HepG2 (cell line): ENCODE measurements around the gene HDHD3. TPM values are rescaled to one million over a fixed set of nuclear protein-coding genes. Genes with fewer than 3 reads are reported as not detected.

Experiments
- ATAC-seq: fragments of 200-7000 bp; cut with Tn5 transposase; 3 replicates; pipeline ENCODE4 v1.9.1; 2020; ENCODE audit warnings: mild to moderate bottlenecking, moderate library complexity
- BruUV-seq: library from RNA; stranded (reverse); fragments of 400-500 nt; replicated peaks from 2 replicates; lab custom pipeline; 2021; lab: Mats Ljungman, UMichigan
- CTCF ChIA-PET: fragments of 300-600 bp; formaldehyde crosslinking; extraction: SDS; loops from one replicate; lab custom pipeline; 2021; ENCODE audit warnings: low total read pairs, inconsistent platforms, low intra/inter-chr PET ratio; lab: Yijun Ruan, JAX
- POLR2A ChIA-PET: fragments of 350-600 bp; sonication (Branson Sonifier 250); formaldehyde crosslinking; loops from one replicate; lab custom pipeline; 2020; ENCODE audit warnings: antibody characterized with exemption, inconsistent platforms; lab: Yijun Ruan, JAX
- DNase-seq: peaks from one replicate; pipeline ENCODE4 v3.0.0-alpha.2; 2015; ENCODE audit warnings: low spot score
- FAIRE-seq: peaks from 3 replicates; lab custom pipeline; 2011; peaks lifted over from hg19 to GRCh38; lab: Jason Lieb, UNC
- H2AFZ ChIP-seq: one replicate; pipeline ENCODE4 v1.6.1; 2011; ENCODE audit warnings: low read length, inconsistent platforms
- H3K27ac ChIP-seq: fragments of 300-600 bp; 3 replicates; pipeline ENCODE4 v1.8.0; 2011; ENCODE audit warnings: mixed run types, mild to moderate bottlenecking, mixed read lengths, low read length, inconsistent platforms; ENCODE audit not compliant: insufficient read depth; ENCODE audit errors: extremely low read length
- H3K27me3 ChIP-seq, 2 experiments: fragments of 200-600 bp in 1 of 2; 2 replicates in 1 of 2; 3 replicates in 1 of 2; pipeline versions ENCODE4 v1.6.0 to v1.8.0; 2011; ENCODE audit warnings: low read length in 2 of 2, mild to moderate bottlenecking in 2 of 2, moderate library complexity in 2 of 2, inconsistent platforms in 1 of 2; ENCODE audit not compliant: insufficient read depth in 2 of 2, control insufficient read depth in 1 of 2
- H3K36me3 ChIP-seq, 2 experiments: fragments of 200-600 bp in 1 of 2; replicated peaks in 1 of 2; 2 replicates in 1 of 2; 3 replicates in 1 of 2; pipeline versions ENCODE4 v1.5.1 to v1.8.0; 2011; ENCODE audit warnings: low read length in 2 of 2, inconsistent platforms in 1 of 2; ENCODE audit not compliant: insufficient read depth in 2 of 2, control insufficient read depth in 1 of 2
- H3K4me1 ChIP-seq: 2 replicates; pipeline ENCODE4 v1.5.1; 2012; ENCODE audit warnings: low read length, inconsistent platforms; ENCODE audit not compliant: insufficient read depth
- H3K4me2 ChIP-seq: 2 replicates; pipeline ENCODE4 v1.6.0; 2011; ENCODE audit warnings: low read depth, low read length, inconsistent platforms
- H3K4me3 ChIP-seq, 3 experiments: fragments of 200-600 bp in 1 of 3; sonication (generic), shearing (Covaris generic) in 1 of 3; replicated peaks in 1 of 3; 2 replicates each; pipeline ENCODE4 v1.5.1; 2011 to 2016; ENCODE audit warnings: low read length in 3 of 3, inconsistent platforms in 2 of 3, low read depth in 2 of 3, mild to moderate bottlenecking in 2 of 3, control low read depth in 1 of 3, mixed read lengths in 1 of 3; ENCODE audit not compliant: insufficient read depth in 1 of 3
- H3K79me2 ChIP-seq: one replicate; pipeline ENCODE4 v1.6.1; 2011; ENCODE audit warnings: low read length, inconsistent platforms; ENCODE audit not compliant: insufficient read depth
- H3K9ac ChIP-seq: 2 replicates; pipeline ENCODE4 v1.6.0; 2011; ENCODE audit warnings: mild to moderate bottlenecking, low read depth, low read length, inconsistent platforms; ENCODE audit not compliant: insufficient read depth
- H3K9me3 ChIP-seq: 2 replicates; pipeline ENCODE4 v1.5.1; 2012; ENCODE audit warnings: mild to moderate bottlenecking, low read length
- H4K20me1 ChIP-seq: 2 replicates; pipeline ENCODE4 v1.6.0; 2011; ENCODE audit warnings: inconsistent platforms, mild to moderate bottlenecking, low read length, moderate library complexity; ENCODE audit not compliant: insufficient read depth
- ATF7-NPFF ChIP-seq: sonication (generic); formaldehyde crosslinking; IDR thresholded peaks from 2 replicates; pipeline ENCODE4 v1.8.1; 2023; ENCODE audit warnings: mild to moderate bottlenecking, low read depth, missing genetic modification reagents, moderate library complexity
- CBX2 ChIP-seq, 2 experiments: fragments of 200-600 bp in 1 of 2; sonication (generic); formaldehyde crosslinking in 1 of 2; IDR thresholded peaks; 2 replicates each; pipeline versions ENCODE4 v1.7.0 to v1.8.1; 2018 to 2022; ENCODE audit warnings: low read depth in 2 of 2, low read length in 1 of 2, mild to moderate bottlenecking in 1 of 2, missing genetic modification reagents in 1 of 2
- CREM ChIP-seq, 2 experiments: sonication (generic) in 1 of 2; formaldehyde crosslinking in 1 of 2; IDR thresholded peaks; 2 replicates each; pipeline versions ENCODE4 v1.4.0 to v1.6.1; 2016 to 2020; ENCODE audit warnings: antibody characterized with exemption in 1 of 2, mild to moderate bottlenecking in 1 of 2, missing genetic modification reagents in 1 of 2
- FOXM1 ChIP-seq: sonication (generic); formaldehyde crosslinking; IDR thresholded peaks from 2 replicates; pipeline ENCODE4 v1.5.0; 2020; ENCODE audit warnings: missing genetic modification reagents
- HES4 ChIP-seq: sonication (generic); formaldehyde crosslinking; IDR thresholded peaks from 2 replicates; pipeline ENCODE4 v1.9.0; 2021; ENCODE audit warnings: mild to moderate bottlenecking, missing genetic modification reagents, borderline replicate concordance
- HNRNPH1 ChIP-seq: fragments of 200-400 bp; formaldehyde crosslinking; optimal IDR thresholded peaks from 2 replicates; pipeline ENCODE3; 2017; ENCODE audit warnings: mild to moderate bottlenecking, low read depth, low read length
- ISX ChIP-seq: sonication (generic); formaldehyde crosslinking; conservative IDR thresholded peaks from 2 replicates; pipeline ENCODE4 v1.5.0; 2020; ENCODE audit warnings: missing genetic modification reagents
- RCOR2 ChIP-seq: IDR thresholded peaks from 2 replicates; pipeline ENCODE4 v1.6.1; 2016; ENCODE audit warnings: missing biosample characterization, missing genetic modification reagents
- TGIF2 ChIP-seq: IDR thresholded peaks from 2 replicates; pipeline ENCODE4 v1.6.1; 2016; ENCODE audit warnings: control low read depth, missing compliant biosample characterization
- U2AF1 ChIP-seq: fragments of 200-400 bp; formaldehyde crosslinking; optimal IDR thresholded peaks from 2 replicates; pipeline ENCODE3; 2017; ENCODE audit warnings: mild to moderate bottlenecking, low read depth, low read length
- ZC3H13 ChIP-seq: sonication (generic); formaldehyde crosslinking; IDR thresholded peaks from 2 replicates; pipeline ENCODE4 v1.8.1; 2023; ENCODE audit warnings: mild to moderate bottlenecking, missing genetic modification reagents, moderate library complexity
- ZNF607 ChIP-seq: sonication (generic); formaldehyde crosslinking; IDR thresholded peaks from 2 replicates; pipeline ENCODE4 v1.5.1; 2020; ENCODE audit warnings: missing genetic modification reagents, mild to moderate bottlenecking, borderline replicate concordance
- ZNF629 ChIP-seq: sonication (generic); formaldehyde crosslinking; conservative IDR thresholded peaks from 2 replicates; pipeline ENCODE4 v1.5.0; 2020; ENCODE audit warnings: missing genetic modification reagents
- WGBS: methylation state at CpG from one replicate; pipeline ENCODE4 v1.1.6; 2017; ENCODE audit warnings: low lambda C conversion rate; 5-methylcytosine and 5-hydroxymethylcytosine counted together
- in situ Hi-C: cut with HindIII; loops from 2 replicates; pipeline ENCODE4 v1.10.0; 2017; ENCODE audit warnings: low pct_unique_long_range_greater_than_20kb; ENCODE audit not compliant: extremely low pct_ligation_motif_present
- intact Hi-C: fragments of 100-400 bp; cut with micrococcal nuclease; formaldehyde crosslinking; loops from one replicate; pipeline ENCODE4 v1.10.0; 2022; ENCODE audit not compliant: unreplicated experiment
- polyA plus RNA-seq, 8 experiments: library from polyadenylated mRNA; depleted of rRNA in 3 of 8; stranded (reverse) in 7 of 8; unstranded in 1 of 8; fragments of >200 nt; fragmentation: Illumina TruSeq in 4 of 8; extraction: Trizol in 4 of 8; gene quantifications; 2 replicates each; pipeline versions ENCODE4 v1.2.1 to v1.2.3, GENCODE V29; 2011 to 2016; ENCODE audit warnings: low read depth in 4 of 8, missing spikeins in 1 of 8, mixed read lengths in 1 of 8; ENCODE audit not compliant: insufficient read depth in 1 of 8
- total RNA-seq, 5 experiments: library from RNA; depleted of rRNA; stranded (reverse); fragments of >200 nt; fragmentation: Illumina TruSeq; extraction: Trizol; gene quantifications; 2 replicates each; pipeline ENCODE4 v1.2.3, GENCODE V29; 2016; ENCODE audit warnings: low read depth in 1 of 5
- TF ChIP-seq, protein P1 (sequence below): sonication (generic); formaldehyde crosslinking; IDR thresholded peaks from 2 replicates; pipeline ENCODE4 v1.5.1; 2020; ENCODE audit warnings: mild to moderate bottlenecking, missing genetic modification reagents
- TF ChIP-seq, protein P2 (sequence below): sonication (generic); formaldehyde crosslinking; IDR thresholded peaks from 2 replicates; pipeline ENCODE4 v1.9.0; 2021; ENCODE audit warnings: missing genetic modification reagents, borderline replicate concordance

Gene HDHD3
- total and polyA plus RNA-seq, 2 of the 13 experiments (the other 11 are each of a cell fraction or from before 2014, with no cell fraction given) = 23.1 to 38.5 TPM

GRCh38 chr9:113337714-113338113, 39.1 kb downstream of the HDHD3 start:
- in situ Hi-C loops (no loop called here), intact Hi-C loops (no loop called here)
- WGBS = 92% methylated on average over 2 of the region's 2 CpGs
- H2AFZ ChIP-seq = no peak overlapping the region
- no peak overlapping the region for H3K4me3 ChIP-seq
- no peaks in the 10 kb centered on the region for H3K79me2 ChIP-seq
- H3K9me3 ChIP-seq = no peaks in the 10 kb centered on the region
- DNase-seq = no peak
- H3K27ac ChIP-seq = no peak overlapping the region
- peaks cover 15% of the 10 kb centered on the region for H3K4me1 ChIP-seq
- no peak for FAIRE-seq
- H3K27me3 ChIP-seq = no peaks in the 10 kb centered on the region
- H3K4me2 ChIP-seq = no peak overlapping the region
- CTCF ChIA-PET = no interaction called here
- H4K20me1 ChIP-seq = no peaks in the 10 kb centered on the region
- TF ChIP-seq ISX (CRISPR knock-in tag) = no peak
- TF ChIP-seq ATF7-NPFF (CRISPR knock-in tag) = no peak
- no peak for TF ChIP-seq U2AF1
- TF ChIP-seq ZNF629 = peak; percentile 57; the same call in 1 of the 2 replicates
- TF ChIP-seq TGIF2 (CRISPR knock-in tag) = no peak
- TF ChIP-seq HES4 = no peak
- no peak for TF ChIP-seq ZNF607 (CRISPR knock-in tag)
- no peak for TF ChIP-seq HNRNPH1
- TF ChIP-seq, all 625 proteins: peak for 1
- Histone ChIP-seq H3K36me3 (no peaks in the 10 kb centered on the region), H3K9ac (no peak overlapping the region)
- ATAC-seq = no peak
- no TSS peak for BruUV-seq
- POLR2A ChIA-PET = no interaction called here

DNA sequence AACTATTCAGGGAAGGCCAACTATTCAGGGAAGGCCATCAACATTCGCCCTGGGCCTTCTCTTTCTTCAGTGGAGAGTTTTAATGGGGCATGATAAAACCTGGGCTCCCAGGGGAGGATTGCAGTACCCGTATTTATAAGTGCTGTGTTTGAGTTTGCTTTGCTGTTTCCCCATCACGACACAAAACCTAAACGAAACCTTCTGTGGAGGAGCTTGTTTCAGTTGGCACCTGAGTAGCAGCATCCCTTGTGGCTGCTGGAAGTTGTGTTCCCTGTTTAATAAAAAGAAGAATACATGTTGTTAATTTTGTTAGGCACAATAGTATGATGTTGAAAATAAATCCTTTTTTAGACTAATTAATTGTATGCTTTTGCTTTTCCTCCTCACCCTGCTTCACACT, 45.0 kb downstream of the HDHD3 start:
- H3K4me3 ChIP-seq = no peak overlapping the region
- no peak overlapping the region for H3K27ac ChIP-seq
- in situ Hi-C loops (no loop called here), intact Hi-C loops (no loop called here)
- no peaks in the 10 kb centered on the region for H3K4me1 ChIP-seq
- no peak for ATAC-seq
- ChIA-PET POLR2A (no interaction called here), CTCF (no interaction called here)
- H3K27me3 ChIP-seq = no peaks in the 10 kb centered on the region
- no peaks in the 10 kb centered on the region for H3K36me3 ChIP-seq
- no peaks in the 10 kb centered on the region for H3K79me2 ChIP-seq
- 53% methylated on average over 4 of the region's 4 CpGs for WGBS
- DNase-seq = no peak
- H4K20me1 ChIP-seq = no peaks in the 10 kb centered on the region
- no TSS peak for BruUV-seq
- H3K9ac ChIP-seq = no peak overlapping the region
- H2AFZ ChIP-seq = no peak overlapping the region
- TF ChIP-seq, protein P1, sequence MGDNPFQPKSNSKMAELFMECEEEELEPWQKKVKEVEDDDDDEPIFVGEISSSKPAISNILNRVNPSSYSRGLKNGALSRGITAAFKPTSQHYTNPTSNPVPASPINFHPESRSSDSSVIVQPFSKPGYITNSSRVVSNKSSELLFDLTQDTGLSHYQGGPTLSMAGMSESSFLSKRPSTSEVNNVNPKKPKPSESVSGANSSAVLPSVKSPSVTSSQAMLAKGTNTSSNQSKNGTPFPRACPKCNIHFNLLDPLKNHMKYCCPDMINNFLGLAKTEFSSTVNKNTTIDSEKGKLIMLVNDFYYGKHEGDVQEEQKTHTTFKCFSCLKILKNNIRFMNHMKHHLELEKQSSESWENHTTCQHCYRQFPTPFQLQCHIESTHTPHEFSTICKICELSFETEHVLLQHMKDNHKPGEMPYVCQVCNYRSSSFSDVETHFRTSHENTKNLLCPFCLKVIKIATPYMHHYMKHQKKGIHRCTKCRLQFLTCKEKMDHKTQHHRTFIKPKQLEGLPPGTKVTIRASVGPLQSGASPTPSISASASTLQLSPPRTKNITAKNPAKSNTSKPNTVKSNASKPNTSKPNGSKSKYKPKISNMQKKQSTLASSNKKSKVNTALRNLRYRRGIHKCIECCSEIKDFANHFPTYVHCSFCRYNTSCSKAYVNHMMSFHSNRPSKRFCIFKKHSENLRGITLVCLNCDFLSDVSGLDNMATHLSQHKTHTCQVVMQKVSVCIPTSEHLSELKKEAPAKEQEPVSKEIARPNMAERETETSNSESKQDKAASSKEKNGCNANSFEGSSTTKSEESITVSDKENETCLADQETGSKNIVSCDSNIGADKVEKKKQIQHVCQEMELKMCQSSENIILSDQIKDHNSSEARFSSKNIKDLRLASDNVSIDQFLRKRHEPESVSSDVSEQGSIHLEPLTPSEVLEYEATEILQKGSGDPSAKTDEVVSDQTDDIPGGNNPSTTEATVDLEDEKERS (CRISPR knock-in tag) = no peak
- TF ChIP-seq CBX2 (IDR thresholded peaks at IDR 0.05; ENCODE audit: low read depth, low read length) = no peak
- TF ChIP-seq CBX2 (CRISPR knock-in tag; IDR thresholded peaks at IDR 0.05; ENCODE audit: low read depth) = no peak
- TF ChIP-seq, protein P2, sequence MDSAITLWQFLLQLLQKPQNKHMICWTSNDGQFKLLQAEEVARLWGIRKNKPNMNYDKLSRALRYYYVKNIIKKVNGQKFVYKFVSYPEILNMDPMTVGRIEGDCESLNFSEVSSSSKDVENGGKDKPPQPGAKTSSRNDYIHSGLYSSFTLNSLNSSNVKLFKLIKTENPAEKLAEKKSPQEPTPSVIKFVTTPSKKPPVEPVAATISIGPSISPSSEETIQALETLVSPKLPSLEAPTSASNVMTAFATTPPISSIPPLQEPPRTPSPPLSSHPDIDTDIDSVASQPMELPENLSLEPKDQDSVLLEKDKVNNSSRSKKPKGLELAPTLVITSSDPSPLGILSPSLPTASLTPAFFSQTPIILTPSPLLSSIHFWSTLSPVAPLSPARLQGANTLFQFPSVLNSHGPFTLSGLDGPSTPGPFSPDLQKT (CRISPR knock-in tag) = no peak
- TF ChIP-seq ZC3H13 (CRISPR knock-in tag) = no peak
- TF ChIP-seq FOXM1 (CRISPR knock-in tag) = no peak
- no peak for TF ChIP-seq RCOR2 (CRISPR knock-in tag)
- no peak for TF ChIP-seq CREM (IDR thresholded peaks at IDR 0.05)
- TF ChIP-seq CREM (CRISPR knock-in tag; IDR thresholded peaks at IDR 0.05) = no peak
- no peak for FAIRE-seq
- no peaks in the 10 kb centered on the region for H3K9me3 ChIP-seq
- H3K4me2 ChIP-seq = no peak overlapping the region
